ENCODE measurements around the gene CNTNAP2.

DNA sequence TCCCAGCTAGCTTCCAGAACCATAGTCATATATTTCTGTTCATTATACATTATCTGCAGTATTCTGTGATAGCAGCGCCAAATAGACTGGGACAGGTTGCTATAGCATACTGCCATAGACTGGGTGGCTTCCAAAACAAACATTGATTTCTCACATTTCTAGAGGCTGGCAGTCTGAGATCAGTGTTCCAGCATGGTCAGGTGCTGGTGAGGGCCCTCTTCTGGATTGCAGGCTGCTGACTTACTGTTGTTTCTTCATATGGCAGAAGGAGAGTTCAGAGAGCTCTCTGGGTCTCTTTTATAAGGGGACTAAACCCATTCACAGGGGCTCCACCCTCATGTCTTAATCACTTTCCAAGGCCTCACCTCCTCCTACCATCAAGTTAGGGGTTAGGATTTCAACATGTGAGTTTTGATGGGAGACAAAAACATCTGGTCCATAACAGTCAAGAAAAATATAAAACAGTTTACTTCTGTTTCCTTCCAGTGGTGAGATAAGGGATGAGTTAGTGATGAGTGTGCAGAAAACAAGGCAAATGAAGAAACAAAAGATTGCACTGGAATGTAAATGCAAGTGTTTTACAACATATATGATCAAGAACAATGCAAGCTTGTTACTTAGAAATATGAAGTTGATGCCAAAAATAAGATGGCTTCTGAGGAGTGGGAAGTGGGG lies 2074.9 kb downstream of the CNTNAP2 start:
- TF ChIP-seq CTCF (conservative IDR thresholded peaks at IDR 0.05 in 1 of 2, IDR thresholded peaks at IDR 0.05 in 1 of 2; ENCODE audit: low read depth in 1 of 2, low read length in 2 of 2) (no peak), EZH2 (IDR thresholded peaks at IDR 0.05; ENCODE audit: low read length, missing control alignments) (no peak)

Measured in fibroblast of lung (primary cell).